Endothelial cell of umbilical vein (primary cell): Measurements from ENCODE around the gene METTL13. TPM values are rescaled to one million over a fixed set of nuclear protein-coding genes. Genes with fewer than 3 reads are reported as not detected.
A peak's percentile ranks its signal among the peaks of the same experiment; 100 is the strongest.

Experiments
- BruUV-seq: library from RNA; stranded (reverse); fragments of 400-500 nt; replicated peaks from 2 replicates; lab custom pipeline; 2021; lab: Mats Ljungman, UMichigan
- CTCF ChIA-PET: fragments of 300-600, 350-600 bp; sonication (Branson Sonifier 250); formaldehyde crosslinking; loops from one replicate; lab custom pipeline; 2021; ENCODE audit warnings: antibody characterized with exemption, inconsistent platforms; lab: Charles Lee
- POLR2A ChIA-PET: fragments of 300-600, 350-600 bp; sonication (Branson Sonifier 250); formaldehyde crosslinking; loops from one replicate; lab custom pipeline; 2021; ENCODE audit warnings: antibody characterized with exemption, inconsistent platforms; lab: Charles Lee
- DNase-seq: peaks from one replicate; pipeline ENCODE4 v3.0.0-alpha.2; 2011; ENCODE audit warnings: low read depth, low spot score
- FAIRE-seq: peaks from 2 replicates; lab custom pipeline; 2011; peaks lifted over from hg19 to GRCh38; lab: Jason Lieb, UNC
- H2AFZ ChIP-seq: 2 replicates; pipeline ENCODE4 v1.6.0; 2012; ENCODE audit warnings: low read depth, low read length, control low read depth, inconsistent platforms
- H3K27ac ChIP-seq: 2 replicates; pipeline ENCODE4 v1.5.1; 2011; ENCODE audit warnings: low read depth, mild to moderate bottlenecking, control low read depth, low read length, moderate library complexity; ENCODE audit not compliant: insufficient read depth
- H3K27me3 ChIP-seq, 2 experiments: 2 replicates each; pipeline versions ENCODE4 v1.6.0 to v1.6.1; 2011; ENCODE audit warnings: low read length in 2 of 2, mixed read lengths in 1 of 2; ENCODE audit not compliant: control insufficient read depth in 2 of 2, insufficient read depth in 2 of 2
- H3K36me3 ChIP-seq, 2 experiments: 2 replicates in 1 of 2; 3 replicates in 1 of 2; pipeline ENCODE4 v1.5.1; 2011; ENCODE audit warnings: low read length in 2 of 2, mild to moderate bottlenecking in 1 of 2, moderate library complexity in 1 of 2; ENCODE audit not compliant: control insufficient read depth in 2 of 2, insufficient read depth in 2 of 2; ENCODE audit errors: extremely low read depth in 1 of 2
- H3K4me1 ChIP-seq: 3 replicates; pipeline ENCODE4 v1.5.1; 2011; ENCODE audit warnings: mild to moderate bottlenecking, low read length; ENCODE audit not compliant: control insufficient read depth, insufficient read depth; ENCODE audit errors: extremely low read depth
- H3K4me2 ChIP-seq: 2 replicates; pipeline ENCODE4 v1.6.1; 2011; ENCODE audit warnings: low read length, control low read depth, mixed read lengths; ENCODE audit not compliant: insufficient read depth
- H3K4me3 ChIP-seq, 3 experiments: fragments of 200-600 bp in 1 of 3; sonication (generic), shearing (Covaris generic) in 1 of 3; replicated peaks in 1 of 3; 2 replicates each; pipeline ENCODE4 v1.5.1; 2011 to 2016; ENCODE audit warnings: control low read depth in 3 of 3, low read length in 3 of 3, mild to moderate bottlenecking in 2 of 3, inconsistent platforms in 1 of 3, low read depth in 1 of 3, moderate library complexity in 1 of 3; ENCODE audit not compliant: insufficient read depth in 1 of 3
- H3K79me2 ChIP-seq: 2 replicates; pipeline ENCODE4 v1.6.0; 2012; ENCODE audit warnings: low read length, inconsistent platforms; ENCODE audit not compliant: control insufficient read depth, insufficient read depth
- H3K9ac ChIP-seq: replicated peaks from 2 replicates; pipeline ENCODE3; 2011; ENCODE audit warnings: low read length, control low read depth; ENCODE audit not compliant: insufficient read depth; ENCODE audit errors: extremely low read depth
- H3K9me1 ChIP-seq: replicated peaks from 3 replicates; pipeline ENCODE4 v1.6.0; 2011; ENCODE audit warnings: mild to moderate bottlenecking, low read length; ENCODE audit not compliant: control insufficient read depth, insufficient read depth; ENCODE audit errors: extremely low read depth
- H3K9me3 ChIP-seq: replicated peaks from 2 replicates; pipeline ENCODE4 v1.5.1; 2012; ENCODE audit warnings: low read length, inconsistent platforms; ENCODE audit not compliant: control insufficient read depth, insufficient read depth
- H4K20me1 ChIP-seq: replicated peaks from 2 replicates; pipeline ENCODE3; 2011; ENCODE audit warnings: mild to moderate bottlenecking, low read length; ENCODE audit not compliant: control insufficient read depth, insufficient read depth; ENCODE audit errors: extremely low read depth
- EZH2 ChIP-seq: IDR thresholded peaks from 2 replicates; pipeline ENCODE4 v1.6.1; 2012; ENCODE audit warnings: borderline replicate concordance, low read depth, mild to moderate bottlenecking, moderate library complexity, low read length, inconsistent platforms; ENCODE audit not compliant: severe bottlenecking
- FOS ChIP-seq: IDR thresholded peaks from 2 replicates; pipeline ENCODE4 v1.6.1; 2011; ENCODE audit warnings: mild to moderate bottlenecking, low read length, moderate library complexity, borderline replicate concordance; ENCODE audit not compliant: insufficient read depth
- GATA2 ChIP-seq: IDR thresholded peaks from 2 replicates; pipeline ENCODE4 v1.7.0; 2011; ENCODE audit warnings: low read depth, mild to moderate bottlenecking, moderate library complexity, mixed read lengths, low read length; ENCODE audit not compliant: insufficient read length, insufficient read depth
- JUN ChIP-seq: IDR thresholded peaks from 2 replicates; pipeline ENCODE4 v1.6.1; 2011; ENCODE audit warnings: borderline replicate concordance, low read depth; ENCODE audit not compliant: insufficient read length, insufficient read depth
- MAX ChIP-seq: IDR thresholded peaks from 2 replicates; pipeline ENCODE4 v1.6.1; 2011; ENCODE audit not compliant: insufficient read depth, insufficient read length
- MYC ChIP-seq: IDR thresholded peaks from one replicate; pipeline ENCODE4 v1.6.1; 2011; ENCODE audit warnings: mild to moderate bottlenecking, low read depth, low read length
- POLR2A ChIP-seq: IDR thresholded peaks from 2 replicates; pipeline ENCODE4 v1.6.1; 2012; ENCODE audit warnings: low read depth, mild to moderate bottlenecking, control low read depth, low read length
- POLR2AphosphoS5 ChIP-seq: IDR thresholded peaks from 2 replicates; pipeline ENCODE4 v1.6.1; 2012; ENCODE audit warnings: low read depth, mild to moderate bottlenecking, control low read depth, low read length, moderate library complexity; ENCODE audit not compliant: insufficient read depth
- dilution Hi-C: fragments of 300-500 bp; cut with MboI; formaldehyde crosslinking; loops from one replicate; pipeline ENCODE4 v1.15.0; 2019; ENCODE audit warnings: low sequenced_read_pairs; ENCODE audit not compliant: extremely low pct_ligation_motif_present
- intact Hi-C: fragments of 100-400 bp; cut with micrococcal nuclease; formaldehyde crosslinking; loops from one replicate; pipeline ENCODE4 v1.10.0; 2022
- polyA plus RNA-seq, 4 experiments: library from polyadenylated mRNA; depleted of rRNA in 3 of 4; stranded (reverse) in 3 of 4; unstranded in 1 of 4; fragments of >200 nt; gene quantifications; 2 replicates each; pipeline versions ENCODE4 v1.2.1 to v1.2.3, GENCODE V29; 2011 to 2012; ENCODE audit warnings: missing spikeins in 1 of 4
- total RNA-seq: library from RNA; stranded (reverse); gene quantifications from 2 replicates; pipeline ENCODE4 v1.2.3, GENCODE V29; 2021
- TF ChIP-seq, protein P1 (sequence below), 2 donors: IDR thresholded peaks; 1 replicate in 1 of 2; 2 replicates in 1 of 2; pipeline ENCODE4 v1.5.1; 2011; ENCODE audit warnings: low read length in 2 of 2, mild to moderate bottlenecking in 2 of 2, moderate library complexity in 2 of 2, control low read depth in 1 of 2, inconsistent platforms in 1 of 2, low read depth in 1 of 2; ENCODE audit not compliant: insufficient read depth in 1 of 2; ENCODE audit errors: extremely low read depth in 1 of 2

Gene METTL13
- total and polyA plus RNA-seq, 2 donors (not counting 3 experiments of a cell fraction or from before 2014, with no cell fraction given): 21.2 to 26.5 TPM

GRCh38 chr1:171740987-171741871, 40.2 kb upstream of the METTL13 start:
- Histone ChIP-seq H3K9ac (peak overlapping the region; percentile 75), H3K27me3 (no peaks in the 10 kb centered on the region), H3K36me3 (peaks cover 2 to 4% of the 10 kb centered on the region in 2 experiments), H3K4me3 (peak overlapping the region; percentile 59 to 83 (median 81)), H2AFZ (peak overlapping the region; percentile 95), H3K9me3 (no peaks in the 10 kb centered on the region), H3K9me1 (no peaks in the 10 kb centered on the region), H3K79me2 (peaks cover 13% of the 10 kb centered on the region), H3K27ac (peak overlapping the region; percentile 52), H3K4me1 (peaks cover 31% of the 10 kb centered on the region), H4K20me1 (no peaks in the 10 kb centered on the region), H3K4me2 (peak overlapping the region; percentile 91)
- ChIA-PET CTCF (interaction anchor here (1.2 to 4.3 kb wide), 10 partner anchors 9 to 244 kb away, joined by 3 to 22 read pairs (median 6); no protein-coding TSS in a partner anchor), POLR2A (interaction anchor here (0.7 kb wide), 1 partner anchor 21 kb away, joined by 3 read pairs; no protein-coding TSS in a partner anchor)
- TSS peak; percentile 15 for BruUV-seq
- no peak for TF ChIP-seq JUN
- no peak for TF ChIP-seq EZH2
- no peak for TF ChIP-seq POLR2AphosphoS5
- TF ChIP-seq GATA2: no peak
- TF ChIP-seq FOS: no peak
- no peak for TF ChIP-seq MAX
- TF ChIP-seq POLR2A: no peak
- no peak for TF ChIP-seq MYC
- TF ChIP-seq, protein P1, sequence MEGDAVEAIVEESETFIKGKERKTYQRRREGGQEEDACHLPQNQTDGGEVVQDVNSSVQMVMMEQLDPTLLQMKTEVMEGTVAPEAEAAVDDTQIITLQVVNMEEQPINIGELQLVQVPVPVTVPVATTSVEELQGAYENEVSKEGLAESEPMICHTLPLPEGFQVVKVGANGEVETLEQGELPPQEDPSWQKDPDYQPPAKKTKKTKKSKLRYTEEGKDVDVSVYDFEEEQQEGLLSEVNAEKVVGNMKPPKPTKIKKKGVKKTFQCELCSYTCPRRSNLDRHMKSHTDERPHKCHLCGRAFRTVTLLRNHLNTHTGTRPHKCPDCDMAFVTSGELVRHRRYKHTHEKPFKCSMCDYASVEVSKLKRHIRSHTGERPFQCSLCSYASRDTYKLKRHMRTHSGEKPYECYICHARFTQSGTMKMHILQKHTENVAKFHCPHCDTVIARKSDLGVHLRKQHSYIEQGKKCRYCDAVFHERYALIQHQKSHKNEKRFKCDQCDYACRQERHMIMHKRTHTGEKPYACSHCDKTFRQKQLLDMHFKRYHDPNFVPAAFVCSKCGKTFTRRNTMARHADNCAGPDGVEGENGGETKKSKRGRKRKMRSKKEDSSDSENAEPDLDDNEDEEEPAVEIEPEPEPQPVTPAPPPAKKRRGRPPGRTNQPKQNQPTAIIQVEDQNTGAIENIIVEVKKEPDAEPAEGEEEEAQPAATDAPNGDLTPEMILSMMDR (IDR thresholded peaks at IDR 0.05; ENCODE audit: extremely low read depth in 1 of 2, insufficient read depth in 1 of 2, low read depth in 1 of 2, low read length in 2 of 2): no peak
- dilution Hi-C loops (no loop called here), intact Hi-C loops (no loop called here)
- FAIRE-seq (no peak), DNase-seq (peak; percentile 51)
